ENCODE measurements around the gene DNM2.

Gene DNM2

DNA sequence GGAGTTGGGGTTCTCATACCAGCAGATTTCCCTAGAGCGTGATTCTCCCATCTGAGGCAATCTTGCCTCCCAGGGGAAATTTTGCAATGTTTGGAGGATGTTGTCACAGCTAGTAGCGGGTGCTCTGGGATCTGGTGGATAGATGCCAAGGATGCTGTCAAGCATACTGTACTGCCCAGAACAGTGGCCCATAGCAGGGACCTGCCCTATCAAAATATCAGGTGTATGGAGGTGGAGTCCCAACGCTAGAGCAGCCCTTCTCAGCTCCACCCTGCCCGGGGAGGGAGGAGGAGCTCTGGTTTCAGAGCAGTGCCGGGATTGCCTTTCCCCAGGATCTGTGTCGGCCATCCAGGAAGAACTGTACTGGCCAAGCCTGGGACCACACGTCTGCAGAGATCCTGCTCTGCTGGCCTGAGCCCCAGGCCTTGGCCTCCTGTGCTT is 27.5 kb upstream of the DNM2 start:
- no peak for DNase-seq (ENCODE audit: low read depth in 2 of 2)

DNA sequence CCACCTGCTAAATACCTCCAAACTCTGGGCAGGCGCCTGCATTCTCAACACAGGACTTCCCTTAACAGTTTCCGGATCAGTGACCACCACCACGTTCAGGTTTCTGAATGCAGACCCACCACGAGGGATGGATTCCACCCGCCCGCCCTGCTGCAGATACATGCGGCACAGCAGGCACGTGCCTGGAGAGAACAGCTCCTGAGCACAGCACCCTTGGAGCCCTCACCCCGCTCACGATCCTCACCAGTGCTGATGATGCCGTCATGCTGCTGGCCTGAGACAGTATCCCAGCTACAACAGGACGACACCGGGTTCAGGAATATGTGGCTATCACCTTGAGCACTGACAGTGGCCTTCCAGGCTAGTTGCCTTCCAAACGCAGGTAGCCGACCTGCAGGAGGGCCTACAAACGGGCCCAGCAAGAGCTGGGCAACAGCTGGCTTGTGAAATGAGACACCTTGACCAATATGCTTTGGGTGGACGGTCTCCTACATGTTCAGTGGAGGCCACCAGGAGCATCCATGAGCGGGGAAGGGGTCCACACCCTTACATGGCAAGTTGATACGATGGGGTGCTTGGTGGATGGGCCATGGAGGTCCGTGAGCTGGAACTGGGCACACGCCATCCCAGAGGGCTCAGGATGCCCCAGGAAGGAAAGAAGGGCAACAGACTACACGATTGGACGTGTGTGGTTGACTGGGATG is 26.5 kb upstream of the DNM2 start:
- no peak for DNase-seq (ENCODE audit: low read depth in 2 of 2)

DNA sequence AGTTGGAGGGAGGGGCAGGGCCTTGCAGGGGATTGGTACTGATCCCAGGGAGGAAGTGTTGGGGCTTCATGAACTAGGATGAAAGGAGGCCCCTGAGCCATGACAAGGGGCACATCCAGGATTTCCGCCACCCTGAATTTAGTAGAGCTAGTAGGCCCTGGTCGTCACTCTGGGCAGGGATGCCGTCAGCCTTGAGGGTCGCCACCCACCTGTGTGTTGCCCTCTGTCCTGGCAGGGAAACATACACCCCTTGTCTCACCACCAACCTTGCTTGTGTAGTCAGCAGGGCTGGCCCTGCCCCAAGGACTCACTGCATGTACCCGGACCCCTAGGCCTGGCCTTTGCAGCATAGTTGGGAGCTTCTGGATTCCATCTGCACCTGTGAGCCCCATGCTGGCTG is 26.0 kb upstream of the DNM2 start:
- DNase-seq (ENCODE audit: low read depth in 2 of 2) = no peak

DNA sequence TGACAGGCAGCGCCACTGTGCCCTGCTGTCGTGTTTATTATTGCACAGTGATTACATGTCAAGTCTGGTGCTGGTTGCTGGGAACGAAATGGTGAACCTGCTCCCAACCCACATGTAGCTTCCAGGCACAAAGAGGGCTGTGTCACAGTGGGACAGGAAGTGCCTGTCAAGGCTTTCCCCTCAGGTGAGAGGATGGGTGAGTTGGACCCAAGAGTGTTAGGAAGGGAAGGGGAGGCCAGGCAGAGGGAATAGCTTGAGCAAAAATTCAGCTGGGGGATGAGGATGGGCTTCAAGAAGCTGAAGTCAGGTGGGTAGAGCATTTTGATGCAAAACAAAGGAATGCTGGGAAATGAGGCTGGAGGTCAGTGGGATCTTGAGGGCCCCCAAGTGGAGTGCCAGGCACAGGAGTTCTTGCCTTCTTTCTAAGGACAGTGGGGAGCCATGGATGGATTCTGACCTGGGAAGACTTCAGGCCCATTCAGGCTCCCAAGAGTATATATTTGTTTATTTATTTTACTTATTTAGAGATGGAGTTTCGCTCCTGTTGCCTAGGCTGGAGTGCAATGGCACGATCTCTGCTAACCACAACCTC is 25.1 kb upstream of the DNM2 start:
- no peak for DNase-seq (ENCODE audit: low read depth in 2 of 2)

DNA sequence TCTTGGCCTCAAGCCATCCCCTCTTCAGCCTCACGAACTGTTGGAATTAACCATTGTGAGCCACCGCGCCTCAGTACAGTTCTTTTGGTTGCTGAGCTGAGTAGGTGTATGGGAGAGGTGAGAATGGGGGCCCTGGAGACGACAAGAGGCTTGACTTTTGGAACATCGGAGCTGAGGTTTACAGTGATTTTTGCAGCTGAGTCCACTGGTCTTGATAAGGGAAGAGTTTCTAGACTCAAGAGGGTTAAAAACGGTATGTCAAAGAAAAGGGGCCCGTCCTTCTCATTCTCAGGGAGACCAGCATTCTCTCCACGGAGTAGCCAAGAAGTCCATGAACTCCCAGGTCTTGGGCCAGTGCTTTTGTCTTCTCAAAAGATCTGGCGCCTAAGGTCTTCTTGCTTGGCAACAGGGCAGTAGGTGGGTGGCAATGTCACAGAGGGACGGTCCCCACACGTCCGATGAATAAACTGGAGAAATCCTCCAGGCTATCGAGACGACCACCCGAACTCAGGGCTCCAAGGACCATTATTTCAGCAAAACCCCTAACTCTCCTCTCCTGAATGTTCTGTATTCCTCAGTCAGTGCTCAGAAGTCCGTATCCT is 23.1 kb upstream of the DNM2 start:
- no peak for DNase-seq (ENCODE audit: low read depth in 2 of 2)

DNA sequence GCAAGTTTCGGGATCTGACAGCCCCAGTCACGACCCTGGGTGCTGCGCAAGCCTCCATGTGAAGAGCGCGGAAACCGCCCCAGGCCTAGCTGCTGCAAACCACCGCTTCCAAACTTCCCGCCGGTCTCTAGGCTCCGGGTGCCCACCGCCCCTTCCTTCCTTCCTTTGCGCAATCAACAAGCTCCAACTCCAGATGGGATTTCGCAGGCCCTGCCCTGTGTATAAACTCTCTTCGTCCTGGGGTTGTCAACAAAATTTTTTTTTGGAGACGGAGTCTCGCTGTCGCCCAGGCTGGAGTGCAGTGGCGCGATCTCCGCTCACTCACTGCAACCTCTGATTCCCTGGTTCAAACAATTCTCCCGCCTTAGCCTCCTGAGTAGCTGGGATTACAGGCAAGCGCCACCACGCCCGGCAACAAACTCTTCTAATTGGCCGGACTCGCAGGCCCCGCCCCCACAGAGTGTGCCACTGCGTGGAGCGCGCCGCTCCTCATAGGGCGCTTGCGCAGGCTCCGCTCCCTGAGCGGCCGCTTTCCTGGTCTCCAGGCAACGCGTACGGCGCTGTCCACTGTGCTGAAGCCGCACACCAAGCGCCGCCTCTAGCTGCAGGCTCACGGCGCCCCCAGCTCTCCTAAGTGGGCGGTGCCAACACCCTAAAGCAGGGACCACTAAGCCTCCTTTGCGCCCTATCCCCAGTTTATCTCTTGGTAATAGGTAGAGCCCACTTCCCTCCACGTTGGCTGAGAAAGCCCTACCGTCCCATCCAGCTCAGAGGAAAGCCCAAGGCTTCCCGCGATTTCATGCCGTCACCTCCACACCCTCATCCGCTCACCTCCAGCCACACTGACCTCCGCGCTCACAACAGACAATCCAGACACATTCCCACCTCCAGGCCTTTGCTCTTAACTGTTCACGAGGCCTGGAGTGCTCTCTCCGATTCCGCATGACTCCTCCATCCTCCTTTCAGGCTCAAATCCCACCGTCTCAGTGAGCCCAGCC is 22.2 kb upstream of the DNM2 start:
- DNase-seq (ENCODE audit: low read depth in 2 of 2) = peak; percentile 85 to 90

DNA sequence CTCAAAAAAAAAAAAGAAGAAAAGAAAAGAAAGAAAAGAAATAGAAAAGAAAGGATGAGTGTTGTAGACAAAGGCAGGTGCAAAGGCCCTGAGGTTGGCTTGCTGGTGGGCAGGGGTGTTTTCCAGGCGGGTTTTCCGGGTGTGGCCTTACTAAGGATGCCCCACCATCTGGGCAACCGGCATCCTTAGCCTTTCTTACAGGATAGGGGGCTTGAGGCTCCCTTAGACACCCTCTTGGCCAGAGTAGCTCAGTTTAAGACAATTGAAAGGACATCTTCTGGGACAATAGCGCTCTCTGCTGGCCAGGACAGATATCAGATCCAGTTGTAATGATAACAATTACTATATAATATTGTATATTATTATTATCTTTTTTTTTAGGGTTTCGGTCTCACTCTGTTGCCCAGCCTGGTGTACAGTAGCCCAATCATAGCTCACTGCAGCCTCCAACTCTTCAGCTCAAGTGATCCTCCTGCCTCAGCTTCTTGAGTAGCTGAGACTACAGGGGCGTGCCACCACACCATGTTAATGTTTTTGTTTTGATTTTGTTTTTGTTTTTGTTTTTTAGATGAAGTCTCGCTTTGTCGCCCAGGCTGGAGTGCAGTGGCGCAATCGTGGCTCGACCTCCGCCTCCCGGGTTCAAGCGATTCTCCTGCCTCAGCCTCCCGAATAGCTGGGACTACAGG is 18.1 kb upstream of the DNM2 start:
- DNase-seq (ENCODE audit: low read depth in 2 of 2) = peak in 1 of 2 donors; percentile 48

DNA sequence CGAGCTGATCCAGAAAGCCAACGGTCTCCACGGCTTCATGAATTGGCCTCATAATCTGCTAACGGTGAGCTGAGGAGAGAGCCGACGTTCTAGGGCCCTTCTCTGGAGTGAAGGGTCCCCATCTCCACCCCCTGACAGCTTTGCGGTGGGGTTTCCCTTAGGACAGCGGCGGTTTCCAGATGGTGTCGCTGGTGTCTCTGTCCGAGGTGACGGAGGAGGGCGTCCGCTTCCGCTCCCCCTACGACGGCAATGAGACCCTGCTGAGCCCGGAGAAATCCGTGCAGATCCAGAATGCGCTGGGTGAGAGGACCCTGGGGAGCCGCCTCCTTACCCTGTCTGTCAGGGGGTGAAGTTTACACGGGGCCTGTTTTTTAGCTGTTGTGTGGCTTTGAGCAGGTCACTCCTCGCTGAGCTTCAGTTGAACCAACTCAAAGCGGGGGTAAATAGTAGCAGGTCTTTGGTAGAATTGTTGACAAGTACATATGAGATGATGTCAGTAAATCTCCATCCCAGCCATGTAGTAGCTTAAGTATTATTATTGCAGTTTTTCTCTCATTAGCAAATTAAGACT is 15.8 kb upstream of the DNM2 start:
- no peak for DNase-seq (ENCODE audit: low read depth in 2 of 2)

DNA sequence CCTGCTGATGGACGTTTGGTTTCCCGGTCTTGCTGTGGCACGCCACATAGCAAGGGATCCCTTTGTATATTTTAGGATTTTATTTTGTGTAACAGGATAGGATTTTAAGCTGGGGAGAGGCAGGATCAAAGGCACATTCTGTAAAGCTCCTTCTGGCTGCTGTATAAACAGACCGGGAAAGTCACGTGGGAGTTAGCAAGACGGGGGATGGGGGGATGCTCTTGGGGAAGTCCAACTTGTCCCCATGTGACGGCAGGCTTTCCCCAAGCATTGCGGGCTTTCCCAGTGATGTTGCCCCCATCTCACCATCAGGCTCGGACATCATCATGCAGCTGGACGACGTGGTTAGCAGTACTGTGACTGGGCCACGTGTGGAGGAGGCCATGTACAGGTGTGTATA is 10.9 kb upstream of the DNM2 start:
- no peak for DNase-seq (ENCODE audit: low read depth in 2 of 2)

DNA sequence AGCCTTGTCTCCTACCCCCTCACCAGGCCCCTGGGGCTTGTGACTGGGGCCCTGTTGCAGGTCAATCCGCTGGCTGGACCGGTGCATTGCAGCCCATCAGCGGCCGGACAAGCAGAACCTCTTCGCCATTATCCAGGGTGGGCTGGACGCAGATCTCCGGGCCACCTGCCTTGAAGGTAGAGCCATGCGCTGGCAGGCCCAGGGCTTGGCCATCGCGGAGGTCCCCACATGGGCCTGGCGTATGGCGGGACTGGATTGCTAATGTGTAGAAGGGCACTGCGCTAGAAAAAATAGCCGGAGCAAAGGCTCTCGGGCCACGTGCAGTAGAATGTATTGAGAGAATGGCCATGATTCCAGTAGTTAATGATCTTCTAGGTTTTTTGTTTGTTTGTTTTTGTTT is 10.4 kb upstream of the DNM2 start:
- DNase-seq (ENCODE audit: low read depth in 2 of 2) = no peak

DNA sequence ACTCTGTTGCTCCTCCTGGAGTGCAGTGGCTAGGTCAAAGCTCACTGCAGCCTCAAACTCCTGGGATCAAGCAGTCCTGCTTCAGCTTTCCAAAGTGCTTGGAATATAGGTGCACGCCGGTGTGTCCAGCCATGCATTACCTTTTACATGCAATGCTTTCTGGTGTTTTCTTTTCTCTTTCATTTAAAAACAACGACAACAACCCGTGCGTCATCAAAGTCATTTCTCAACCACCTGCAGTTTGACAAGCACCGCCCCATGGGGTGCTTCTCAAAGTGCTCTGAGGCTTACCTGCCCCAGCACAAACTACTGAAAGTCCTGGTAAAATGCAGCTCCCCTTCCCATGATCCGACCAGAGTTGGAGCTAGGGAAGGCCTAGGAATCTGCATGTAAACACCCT is 9.6 kb upstream of the DNM2 start:
- DNase-seq (ENCODE audit: low read depth in 2 of 2) = no peak

DNA sequence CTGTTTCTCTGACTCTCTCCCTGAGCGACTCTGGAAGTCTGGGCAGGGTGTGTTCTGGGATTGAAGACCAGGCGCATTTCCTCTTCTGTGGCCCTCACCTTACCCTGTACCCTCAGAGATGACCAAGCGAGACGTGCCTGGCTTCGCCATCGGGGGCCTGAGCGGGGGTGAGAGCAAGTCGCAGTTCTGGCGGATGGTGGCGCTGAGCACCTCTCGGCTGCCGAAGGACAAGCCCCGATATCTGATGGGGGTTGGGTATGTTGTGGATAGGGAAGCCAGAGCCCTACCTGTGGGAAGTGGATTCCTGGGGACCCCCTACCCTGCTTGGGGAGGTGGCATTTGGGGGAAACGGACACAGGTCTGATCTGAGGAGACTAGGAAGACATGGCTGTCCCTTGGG is 5.8 kb upstream of the DNM2 start:
- DNase-seq (ENCODE audit: low read depth in 2 of 2) = no peak

DNA sequence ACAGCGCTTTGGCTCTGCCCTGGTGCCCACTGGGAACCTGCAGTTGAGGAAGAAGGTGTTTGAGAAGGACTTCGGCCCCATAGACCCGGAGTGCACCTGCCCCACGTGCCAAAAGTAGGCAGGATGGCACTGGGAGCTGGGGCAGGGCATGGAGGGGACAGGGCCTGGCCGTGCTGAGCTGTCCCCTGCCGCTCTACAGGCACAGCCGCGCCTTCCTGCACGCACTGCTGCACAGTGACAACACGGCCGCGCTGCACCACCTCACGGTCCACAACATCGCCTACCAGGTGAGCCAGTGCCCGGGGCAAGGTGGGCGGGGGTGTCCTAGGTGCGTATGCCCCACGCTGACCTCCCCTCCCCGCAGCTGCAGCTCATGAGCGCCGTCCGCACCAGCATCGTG is 5.1 kb upstream of the DNM2 start:
- no peak for DNase-seq (ENCODE audit: low read depth in 2 of 2)

DNA sequence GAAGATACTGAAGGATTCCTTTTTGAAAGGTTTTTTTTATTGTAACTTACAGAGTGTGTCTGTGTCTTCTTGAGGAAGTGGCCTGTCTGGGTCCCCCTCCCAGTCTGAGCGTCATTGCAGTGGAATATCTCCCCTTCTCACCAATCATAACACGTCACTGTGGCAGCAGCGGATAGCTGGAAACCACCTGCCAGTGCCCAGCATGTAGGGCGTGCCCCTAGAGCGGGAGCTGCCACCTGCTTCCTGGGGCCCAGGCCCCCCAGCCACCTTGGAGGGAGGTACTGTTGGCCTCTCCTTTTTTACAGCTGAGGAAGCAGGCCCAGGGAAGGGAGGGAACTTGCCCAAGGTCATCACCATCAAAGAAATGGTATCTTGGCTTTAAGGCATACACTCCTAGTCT is 4.6 kb upstream of the DNM2 start:
- DNase-seq (ENCODE audit: low read depth in 2 of 2) = no peak

DNA sequence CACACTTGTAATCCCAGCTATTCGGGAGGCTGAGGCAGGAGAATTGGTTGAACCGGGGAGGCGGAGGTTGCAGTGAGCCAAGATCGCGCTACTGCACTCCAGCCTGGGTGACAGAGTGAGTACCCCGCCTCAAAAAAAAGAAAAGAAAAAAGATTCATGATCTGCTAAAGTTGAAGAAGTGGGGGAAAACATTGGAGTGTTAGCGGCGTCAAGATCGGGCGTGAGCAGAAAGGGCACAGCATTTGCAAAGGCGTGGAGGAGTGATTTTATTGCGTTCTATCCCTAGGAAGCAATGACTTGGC is 874 bp upstream of the DNM2 start:
- DNase-seq (ENCODE audit: low read depth in 2 of 2) = no peak

DNA sequence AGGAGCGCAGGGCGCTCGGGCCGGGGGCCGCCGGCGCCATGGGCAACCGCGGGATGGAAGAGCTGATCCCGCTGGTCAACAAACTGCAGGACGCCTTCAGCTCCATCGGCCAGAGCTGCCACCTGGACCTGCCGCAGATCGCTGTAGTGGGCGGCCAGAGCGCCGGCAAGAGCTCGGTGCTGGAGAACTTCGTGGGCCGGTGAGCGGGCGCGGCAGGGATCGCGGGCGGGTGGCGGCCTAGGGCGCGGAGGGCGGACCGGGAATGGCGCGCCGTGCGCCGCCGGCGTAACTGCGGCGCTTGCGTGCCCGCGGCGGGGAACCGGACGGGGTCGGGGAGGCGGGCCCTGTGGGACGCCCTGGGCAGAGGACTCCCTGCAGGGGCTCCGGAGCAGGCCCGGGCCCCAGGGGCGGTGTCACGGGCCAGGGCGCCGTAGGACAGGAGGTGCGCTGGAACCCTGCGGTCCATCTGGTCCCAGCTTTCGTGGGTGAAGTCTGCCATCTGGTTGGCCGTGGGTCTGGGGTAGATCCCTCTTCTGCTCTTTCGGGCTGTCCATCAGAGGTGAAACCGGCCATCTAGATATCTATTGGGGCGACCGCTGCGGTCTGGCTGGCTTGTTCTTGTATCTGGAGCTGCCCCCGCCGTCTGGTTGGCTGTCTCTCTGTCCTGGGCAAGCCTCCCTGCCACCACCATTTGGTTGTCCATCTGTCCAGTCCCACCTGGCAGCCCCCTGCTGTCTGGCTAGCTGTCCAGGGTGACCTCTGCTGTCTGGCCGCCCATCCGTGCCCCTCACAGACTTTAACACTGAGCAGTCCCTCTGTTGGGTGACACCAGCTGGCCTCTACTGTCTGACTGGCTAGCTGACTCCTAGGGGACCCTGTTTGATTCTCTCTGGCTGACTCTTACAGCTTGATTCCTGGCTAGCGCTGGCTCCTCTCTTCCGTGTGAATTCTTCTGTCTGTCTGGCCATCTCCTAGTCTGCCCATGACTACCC is 622 bp downstream of the DNM2 start:
- DNase-seq (ENCODE audit: low read depth in 2 of 2) = peak in 1 of 2 donors; percentile 37

DNA sequence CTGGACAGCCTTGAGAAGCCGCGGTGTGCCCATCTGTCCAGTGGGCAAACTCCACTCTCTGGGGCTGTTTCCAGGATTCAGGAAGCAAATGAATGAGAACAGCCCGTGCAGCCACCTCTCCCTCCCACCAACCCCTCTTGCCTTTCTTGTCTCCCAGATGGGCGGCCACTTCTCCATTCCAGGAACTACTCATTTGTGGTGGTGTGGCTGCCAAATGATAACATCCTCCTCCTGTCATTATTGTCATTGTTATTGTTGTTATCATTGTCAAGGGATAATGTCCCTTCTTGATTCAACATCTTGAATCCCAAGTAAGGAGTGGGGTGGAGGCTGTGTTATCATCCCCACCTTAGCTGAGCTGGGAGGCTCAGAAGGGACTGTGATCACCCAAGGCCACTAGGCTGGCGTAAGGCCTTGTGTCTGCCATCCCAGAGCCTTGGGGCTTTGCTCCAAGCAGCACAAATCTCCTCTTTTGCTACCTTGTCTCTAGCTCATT is 1.6 kb downstream of the DNM2 start:
- DNase-seq (ENCODE audit: low read depth in 2 of 2) = no peak

DNA sequence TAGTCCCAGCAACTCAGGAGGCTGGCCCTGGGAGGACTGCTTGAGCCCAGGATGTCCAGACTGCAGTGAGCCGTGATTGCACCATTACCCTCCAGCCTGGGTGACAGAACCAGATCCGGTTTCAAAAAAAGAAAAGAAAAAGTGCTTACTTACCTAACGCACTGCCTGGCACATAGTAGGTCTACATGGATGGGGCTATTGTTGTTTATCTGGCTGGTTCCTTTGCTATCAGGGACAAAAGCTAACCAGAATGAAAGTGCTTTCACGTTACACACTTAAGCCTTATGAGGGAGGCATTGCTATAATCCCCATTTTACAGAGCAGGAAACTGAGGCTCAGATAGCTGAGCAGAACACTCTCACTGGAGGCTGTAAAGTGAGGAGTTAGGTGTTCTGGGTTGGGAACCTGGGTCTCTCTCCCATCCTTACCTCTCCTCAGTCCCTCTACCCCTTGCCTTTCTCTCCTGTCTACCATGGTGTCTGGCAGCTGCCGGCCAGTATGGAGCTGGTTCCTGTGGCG is 2.8 kb downstream of the DNM2 start:
- no peak for DNase-seq (ENCODE audit: low read depth in 2 of 2)

DNA sequence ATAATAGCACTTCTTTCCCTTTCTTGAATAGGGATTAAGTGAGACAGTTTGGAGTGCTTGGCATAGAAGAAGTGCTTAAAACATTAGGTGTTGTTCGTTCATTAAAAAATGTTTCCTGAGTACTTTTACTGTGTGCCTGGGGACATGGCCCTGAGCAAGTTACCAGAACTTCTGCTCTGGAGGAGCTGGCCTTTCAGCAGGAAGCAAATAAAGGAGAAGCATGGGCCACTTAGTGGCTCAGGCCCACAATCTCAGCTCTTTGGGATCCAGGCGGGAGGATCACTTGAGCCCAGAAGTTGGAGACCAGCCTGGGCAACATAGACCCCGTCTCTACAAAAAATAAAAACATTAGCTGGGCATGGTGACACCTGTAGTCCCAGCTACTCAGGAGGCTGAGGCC is 5.7 kb downstream of the DNM2 start:
- no peak for DNase-seq (ENCODE audit: low read depth in 2 of 2)

DNA sequence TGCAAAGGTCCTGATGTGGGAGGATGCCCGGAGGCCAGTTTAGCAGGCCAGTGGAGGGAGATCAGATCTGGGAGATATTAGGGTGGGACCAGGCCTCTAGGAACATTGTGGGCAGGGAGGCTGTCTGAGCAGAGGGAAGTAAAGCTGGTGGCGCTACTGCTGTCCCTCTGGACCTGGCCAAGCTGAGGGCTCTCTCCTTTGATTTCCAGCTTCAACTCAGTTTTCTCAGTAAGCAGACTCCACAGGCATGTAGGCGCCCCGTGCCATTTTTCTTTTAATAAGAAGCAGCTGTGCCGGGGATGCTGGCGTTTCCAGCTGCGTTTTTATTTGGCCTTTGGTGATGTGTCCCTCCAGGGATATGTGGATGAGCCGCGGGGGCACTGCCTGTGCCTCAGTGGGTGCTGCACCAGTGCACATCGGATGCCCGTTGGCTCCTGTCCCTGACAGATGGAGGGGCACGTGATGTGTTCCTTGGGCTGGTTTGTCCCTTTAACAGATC is 6.7 kb downstream of the DNM2 start:
- no peak for DNase-seq (ENCODE audit: low read depth in 2 of 2)
